NCI-H2227 (cell line): Measurements from ENCODE around the gene CACNA1C.

Experiments
- DNase-seq: peaks from one replicate; lab custom pipeline; 2025; ENCODE audit not compliant: unreplicated experiment; lab: John Stamatoyannopoulos, UW

CACNA1C gene

DNA sequence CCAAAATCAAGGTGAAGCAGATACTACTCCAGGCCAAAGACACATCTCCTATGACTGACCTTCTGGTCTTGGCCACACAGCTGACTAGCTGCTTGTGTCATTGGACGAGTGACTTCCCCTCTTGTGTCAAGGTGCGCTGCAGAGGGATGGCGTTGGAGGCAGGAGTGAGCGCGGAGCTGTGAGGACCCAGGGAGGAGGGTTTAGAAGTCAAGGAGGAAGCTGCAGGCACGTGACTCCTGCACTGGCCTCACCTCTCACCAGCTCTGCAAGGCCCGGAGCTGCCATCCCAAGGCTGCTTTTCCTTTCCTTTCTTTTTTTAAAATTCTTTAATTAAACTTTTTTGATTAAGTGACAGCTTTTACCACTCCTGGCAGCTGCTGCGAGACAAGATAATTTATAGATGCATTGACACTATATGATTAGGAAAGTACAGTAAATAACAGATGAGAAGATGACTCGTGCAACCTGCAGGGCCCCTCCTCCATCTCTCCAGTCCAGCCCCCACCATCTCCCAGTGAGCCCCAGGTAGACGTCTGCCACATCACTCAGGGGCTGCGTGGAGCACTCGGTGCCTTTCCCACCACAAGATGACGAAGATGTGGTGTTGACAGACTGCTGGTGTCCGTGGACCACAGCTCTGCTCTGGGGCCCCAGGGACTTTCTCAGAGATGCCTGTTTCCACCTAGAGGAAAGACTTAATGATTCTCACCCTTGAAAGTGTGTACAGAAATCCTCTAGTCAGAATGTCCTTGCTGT is 350.6 kb downstream of the CACNA1C start:
- DNase-seq, result no peak

DNA sequence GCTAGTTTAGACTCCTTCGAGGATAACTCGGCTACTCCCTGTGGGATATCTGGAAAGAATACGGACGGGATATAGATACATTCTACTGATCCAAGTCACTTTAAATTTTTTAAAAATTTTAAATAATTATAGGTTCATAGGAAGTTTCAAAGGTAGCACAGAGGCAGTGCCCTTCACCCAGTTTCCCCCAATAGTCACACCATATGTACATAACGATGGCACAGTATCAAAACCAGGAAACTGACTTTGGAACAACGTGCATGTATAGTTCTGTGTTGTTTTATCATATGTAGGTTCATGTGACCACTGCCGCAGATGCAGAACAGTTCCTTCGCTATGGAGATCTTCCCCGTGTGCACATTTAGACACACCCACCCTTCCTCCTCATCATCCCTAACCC is 352.3 kb downstream of the CACNA1C start:
- no peak for DNase-seq

DNA sequence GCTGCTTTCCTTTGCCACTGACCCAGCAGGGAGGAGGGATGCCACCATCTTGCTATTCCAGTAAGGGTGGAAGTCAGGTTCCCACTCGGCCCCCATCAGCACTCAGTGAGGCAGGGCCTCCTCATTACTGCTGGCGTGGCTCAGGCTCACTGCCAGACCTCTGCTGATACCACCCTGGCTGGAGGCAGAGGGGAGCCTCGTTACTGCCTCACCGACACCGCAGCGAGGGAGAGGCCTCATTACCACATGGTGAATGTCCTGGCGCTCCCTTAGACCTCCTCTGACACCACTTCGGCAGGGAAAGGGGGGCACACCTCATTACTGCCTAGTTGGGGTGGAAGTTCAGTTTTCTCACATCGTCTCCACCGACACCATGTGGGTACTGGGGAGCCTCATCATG is 354.1 kb downstream of the CACNA1C start:
- DNase-seq, result no peak

DNA sequence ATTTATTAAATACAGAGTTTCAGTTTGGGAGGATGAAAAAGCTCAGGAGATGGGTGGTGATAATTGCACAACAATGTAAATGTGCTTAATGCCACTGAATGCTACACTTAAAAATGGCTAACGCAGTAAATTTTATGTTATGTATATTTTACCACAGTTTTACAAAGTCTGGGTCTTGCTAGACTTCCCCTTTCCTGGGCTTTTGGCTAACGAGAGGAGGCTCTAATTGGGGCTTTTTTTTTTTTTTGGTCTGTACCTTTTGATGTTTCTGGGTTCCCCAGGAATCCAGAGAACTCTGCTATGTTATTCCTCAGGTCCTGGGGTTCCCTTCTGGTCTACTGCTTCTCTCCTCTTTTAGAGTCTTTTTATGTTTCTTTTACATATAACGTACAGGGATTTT is 355.5 kb downstream of the CACNA1C start:
- DNase-seq, result no peak

DNA sequence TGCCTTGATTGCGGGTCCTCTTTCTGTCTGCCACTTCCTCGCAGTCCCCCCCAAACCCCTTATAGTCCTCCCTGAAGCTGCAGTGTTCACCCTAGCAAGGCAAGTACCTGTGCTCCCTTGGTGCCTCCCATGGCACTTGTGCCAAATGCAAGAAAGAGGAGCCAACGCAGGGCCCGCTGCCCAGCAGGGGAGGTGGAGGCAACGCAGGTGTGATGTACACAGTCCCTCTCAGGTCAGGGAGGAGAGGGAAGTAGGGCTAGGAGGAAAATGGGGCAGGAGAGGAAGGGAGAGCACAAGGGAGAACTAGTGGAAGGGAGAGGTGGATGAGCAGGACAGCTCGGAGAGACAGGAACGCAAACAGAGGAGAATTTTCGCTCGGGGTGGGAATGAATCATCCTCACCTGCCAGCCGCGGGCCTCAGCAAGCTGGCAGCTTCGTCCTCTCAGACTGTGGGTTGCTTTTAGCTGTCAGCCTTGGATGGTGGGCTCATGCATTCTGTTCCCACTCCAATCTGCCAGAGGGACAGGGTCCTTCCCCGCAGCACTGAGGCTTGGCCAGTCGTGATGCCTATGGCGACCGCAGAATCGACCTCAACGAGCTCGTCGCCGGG is 357.0 kb downstream of the CACNA1C start:
- DNase-seq, result no peak

DNA sequence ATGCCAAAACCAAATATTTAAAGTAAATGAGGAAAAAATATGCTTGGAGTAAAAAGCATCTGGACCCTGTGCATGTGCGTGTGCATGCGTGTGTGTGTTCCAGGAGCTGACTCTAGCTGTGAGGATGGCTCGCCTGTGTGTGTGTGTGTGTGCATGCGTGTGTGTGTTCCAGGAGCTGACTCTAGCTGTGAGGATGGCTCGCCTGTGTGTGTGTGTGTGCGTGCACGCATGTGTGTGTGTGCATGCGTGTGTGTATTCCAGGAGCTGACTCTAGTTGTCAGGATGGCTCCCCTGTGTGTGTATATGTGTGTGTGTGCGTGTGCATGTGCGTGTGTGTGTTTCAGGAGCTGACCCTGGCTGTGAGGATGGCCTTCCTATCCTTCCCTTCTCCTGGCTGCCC is 357.7 kb downstream of the CACNA1C start:
- DNase-seq, result no peak

DNA sequence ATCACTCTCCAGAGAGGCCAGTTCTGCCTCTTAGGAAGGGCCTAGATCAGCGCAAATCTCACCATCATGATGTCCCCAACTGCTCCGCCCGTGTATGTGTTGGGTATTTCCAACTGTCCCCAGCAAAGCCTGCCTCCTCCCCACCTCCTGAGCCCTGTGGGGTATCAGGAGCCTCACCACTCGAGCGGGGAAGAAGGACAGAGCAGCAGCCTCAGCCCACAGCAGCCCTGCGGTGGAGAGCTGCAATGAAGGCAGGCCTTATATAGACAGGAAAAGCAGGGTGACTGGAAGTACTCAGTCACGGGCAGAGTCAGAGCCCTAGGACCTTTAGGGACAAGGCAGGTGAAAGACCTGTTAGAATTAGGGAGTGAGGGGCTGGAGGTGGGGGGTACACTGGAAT is 358.2 kb downstream of the CACNA1C start:
- DNase-seq, result no peak

DNA sequence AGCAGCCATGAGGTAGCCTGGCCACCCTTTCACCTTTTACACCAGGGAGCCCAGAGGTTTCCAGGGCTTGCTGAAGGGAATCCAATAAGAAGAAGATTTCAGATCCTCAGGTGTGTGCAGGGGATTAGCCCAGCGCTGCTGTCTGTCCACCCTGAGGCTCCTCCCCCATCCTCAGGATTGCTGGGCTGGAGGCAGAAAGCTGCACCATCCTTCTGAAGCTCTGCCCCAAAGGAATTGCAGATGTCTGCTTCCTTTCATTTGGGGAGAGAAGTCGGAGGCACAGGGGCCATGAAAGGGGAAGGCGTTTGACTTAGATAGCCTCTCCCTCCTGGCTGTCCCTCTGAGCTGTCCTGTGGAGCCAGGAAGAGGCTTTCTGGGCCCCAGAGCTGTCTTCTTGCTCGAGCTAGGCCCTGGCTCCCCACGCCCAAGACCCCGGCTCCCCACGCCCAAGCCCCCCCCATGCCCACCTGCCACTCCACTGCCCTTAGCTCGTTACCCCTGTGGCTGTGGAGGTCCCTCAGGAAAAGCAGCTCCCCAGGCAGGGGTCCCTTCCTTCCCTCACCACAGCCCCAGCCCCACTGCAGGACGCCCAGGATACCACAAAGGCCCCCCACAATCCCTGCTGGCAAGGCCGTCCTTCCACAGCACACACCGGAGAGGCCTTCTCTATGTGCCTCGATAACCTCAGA is 359.0 kb downstream of the CACNA1C start:
- no peak for DNase-seq

DNA sequence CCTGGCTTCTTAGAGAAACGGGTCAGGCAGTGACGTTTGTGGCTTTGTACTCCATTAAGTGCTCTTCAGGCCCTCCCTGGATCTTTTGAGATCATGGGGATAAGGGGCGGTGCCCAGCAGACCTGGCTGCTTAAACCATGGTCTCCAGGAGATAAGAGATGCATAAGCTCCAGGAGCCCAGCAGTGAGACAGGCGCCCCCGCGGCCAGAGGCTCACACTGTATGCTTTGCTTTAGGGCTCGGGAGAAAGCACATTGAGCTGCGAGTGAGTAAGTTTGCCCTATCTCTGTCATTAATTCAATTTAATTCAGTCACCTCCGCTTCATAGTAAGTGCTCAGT is 359.5 kb downstream of the CACNA1C start:
- no peak for DNase-seq

DNA sequence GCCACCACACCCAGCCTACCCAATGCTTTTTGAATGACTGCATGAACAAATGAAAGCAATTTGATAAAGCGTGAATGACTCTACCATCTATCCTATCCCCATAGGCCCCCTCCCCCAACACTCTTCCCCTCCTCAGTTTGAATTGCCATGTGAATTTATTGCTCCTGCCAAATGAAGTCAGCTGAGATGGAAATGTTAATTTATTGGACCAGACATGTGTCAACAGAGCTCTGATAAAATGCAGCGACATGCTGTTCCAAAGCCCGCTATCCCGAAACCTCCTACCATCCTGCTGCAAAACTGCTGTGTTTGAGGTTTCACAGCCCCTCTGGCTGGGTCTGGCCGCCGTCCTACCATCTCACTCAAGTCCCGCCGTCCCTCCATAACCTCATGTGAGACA is 360.5 kb downstream of the CACNA1C start:
- no peak for DNase-seq

DNA sequence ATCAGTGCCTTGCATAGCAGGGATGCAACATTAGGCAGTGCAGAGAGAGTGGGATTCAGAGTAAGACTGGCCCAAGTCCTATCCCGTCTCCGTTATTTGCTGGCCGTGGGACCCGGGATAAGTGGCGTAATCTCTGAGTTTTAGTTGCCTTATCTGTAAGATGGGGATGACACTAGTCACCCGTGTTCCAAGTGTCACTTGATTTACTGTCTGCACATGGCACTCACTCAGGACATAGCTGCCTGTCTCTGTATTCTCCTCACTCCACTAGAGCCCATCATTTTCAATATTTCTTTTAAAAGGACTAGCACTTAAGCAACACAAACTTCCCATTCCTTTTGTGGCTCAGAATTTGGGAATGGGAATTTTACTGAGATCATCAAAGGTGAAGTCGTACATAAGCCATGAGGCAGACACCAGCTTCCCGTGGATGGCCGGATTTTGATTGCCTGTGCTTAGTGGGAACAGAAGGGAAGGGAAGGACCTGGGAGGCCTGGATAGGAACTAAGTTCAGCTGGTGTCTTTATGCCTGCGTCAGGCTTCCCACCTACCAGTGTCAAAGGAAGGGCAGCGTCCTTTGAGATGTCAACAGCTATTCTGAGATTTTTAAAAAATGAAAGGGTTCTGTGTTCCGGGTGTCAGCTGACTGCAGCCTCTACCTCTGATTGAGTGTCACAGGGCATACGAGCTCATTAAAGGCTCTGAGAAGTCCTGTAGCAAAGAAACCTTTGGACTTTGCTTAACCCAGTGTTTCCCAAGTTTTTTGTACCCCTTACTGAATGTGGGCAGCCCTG is 361.4 kb downstream of the CACNA1C start:
- DNase-seq, result no peak

DNA sequence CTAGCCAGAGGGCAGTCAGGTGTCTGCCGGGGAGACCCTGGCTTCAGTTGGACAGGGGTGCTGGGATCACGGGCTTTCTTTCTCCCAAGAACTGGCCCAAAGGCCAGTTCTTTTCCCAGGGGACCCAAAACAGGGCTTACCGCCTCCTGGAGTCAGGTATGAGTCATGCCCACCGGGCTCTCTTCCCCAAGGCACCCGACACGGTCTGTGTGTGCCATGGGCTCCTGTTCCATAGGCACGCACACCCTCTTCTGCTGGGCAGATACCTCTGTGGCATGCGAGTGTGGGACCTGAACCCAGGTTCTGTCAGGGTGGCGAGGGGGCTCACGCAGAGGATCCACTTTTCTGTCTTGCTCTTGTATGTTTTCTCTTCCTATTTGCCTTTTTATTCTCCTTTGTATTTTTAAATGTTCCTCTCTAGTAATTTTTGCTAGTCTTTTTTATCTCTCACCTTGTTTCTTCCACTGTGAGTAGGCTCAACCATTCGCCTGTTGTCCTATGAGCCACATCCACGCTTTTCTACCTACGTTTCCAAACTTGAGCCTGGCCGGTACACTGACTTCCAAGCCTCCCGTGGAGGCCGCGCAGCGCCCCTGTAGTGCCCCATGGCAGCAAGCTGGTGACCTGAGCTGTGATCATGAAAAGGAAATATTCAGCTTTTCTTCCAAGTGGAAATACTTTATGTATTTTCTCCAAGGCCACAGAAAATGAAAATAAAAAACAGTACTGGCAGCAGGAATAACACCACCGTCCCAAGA is 362.2 kb downstream of the CACNA1C start:
- DNase-seq, result no peak

DNA sequence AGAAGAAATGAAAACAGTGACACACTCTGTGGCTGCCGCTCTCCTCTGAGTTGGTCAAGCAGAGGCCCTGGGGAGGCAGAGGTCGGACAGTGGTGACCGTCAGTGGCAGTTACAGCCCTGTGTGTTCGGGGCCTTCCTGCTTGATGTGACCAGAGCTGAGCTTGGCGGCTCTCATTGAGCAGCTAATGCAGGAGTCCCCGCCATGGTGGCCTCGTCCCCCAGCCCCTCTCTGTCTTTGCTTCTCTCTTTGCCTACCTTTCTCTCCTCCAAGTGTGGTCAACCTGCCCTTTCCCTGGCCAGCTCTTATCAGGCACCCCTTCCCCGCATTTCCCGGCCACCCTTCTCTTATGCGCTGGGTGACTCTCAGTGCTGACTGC is 362.8 kb downstream of the CACNA1C start:
- no peak for DNase-seq

DNA sequence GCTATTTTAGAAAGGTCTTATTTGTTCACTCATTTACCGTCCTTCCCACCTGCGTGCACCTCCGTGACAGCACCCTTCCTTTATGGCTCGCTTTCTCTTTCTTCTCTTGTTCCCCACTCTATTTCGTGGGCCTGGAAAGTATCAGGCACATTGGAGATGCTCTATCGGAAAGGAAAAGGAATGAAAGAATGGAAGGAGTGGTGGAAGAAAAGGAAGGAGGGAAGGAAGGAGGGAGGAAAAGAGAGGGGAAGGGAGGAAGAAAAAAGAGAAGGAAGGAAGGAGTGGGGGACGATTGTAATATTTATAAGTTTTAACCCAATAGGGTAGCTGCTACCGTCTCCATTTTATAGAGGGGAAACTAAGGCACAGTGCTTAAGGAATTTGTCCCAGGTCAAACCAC is 363.4 kb downstream of the CACNA1C start:
- no peak for DNase-seq

DNA sequence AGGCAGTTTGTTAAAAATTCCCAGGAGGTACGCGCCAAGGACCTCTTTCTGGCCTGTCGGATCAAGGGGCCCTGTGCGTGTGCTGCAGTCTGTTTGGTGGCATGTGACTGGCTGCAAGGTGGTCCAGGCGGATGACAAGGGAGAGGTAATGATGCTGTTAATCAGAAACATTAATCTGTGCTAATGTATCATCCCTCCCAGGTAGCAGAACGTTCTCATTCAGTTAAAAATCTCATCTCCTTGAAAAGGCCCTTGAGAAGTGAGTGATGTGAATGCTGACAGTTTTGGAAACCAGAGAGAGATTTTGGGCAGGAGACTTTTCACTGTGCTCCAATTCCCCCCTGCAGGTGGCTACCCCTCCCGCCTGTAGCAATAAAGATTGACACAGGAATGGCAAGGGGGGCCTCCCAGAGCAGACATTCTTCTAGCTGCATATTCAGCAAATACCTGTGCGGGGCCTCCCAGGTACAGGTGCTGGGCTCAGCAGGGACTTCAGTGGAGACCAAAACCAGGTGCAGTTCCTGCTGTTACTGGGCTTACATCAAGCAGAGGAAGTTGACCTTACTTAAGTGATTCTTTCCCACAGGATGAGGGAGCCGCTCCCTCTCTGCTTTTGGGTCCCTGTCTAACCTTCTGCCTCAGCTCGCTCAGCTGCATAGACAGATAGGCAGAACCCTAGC is 364.8 kb downstream of the CACNA1C start:
- DNase-seq, result no peak

DNA sequence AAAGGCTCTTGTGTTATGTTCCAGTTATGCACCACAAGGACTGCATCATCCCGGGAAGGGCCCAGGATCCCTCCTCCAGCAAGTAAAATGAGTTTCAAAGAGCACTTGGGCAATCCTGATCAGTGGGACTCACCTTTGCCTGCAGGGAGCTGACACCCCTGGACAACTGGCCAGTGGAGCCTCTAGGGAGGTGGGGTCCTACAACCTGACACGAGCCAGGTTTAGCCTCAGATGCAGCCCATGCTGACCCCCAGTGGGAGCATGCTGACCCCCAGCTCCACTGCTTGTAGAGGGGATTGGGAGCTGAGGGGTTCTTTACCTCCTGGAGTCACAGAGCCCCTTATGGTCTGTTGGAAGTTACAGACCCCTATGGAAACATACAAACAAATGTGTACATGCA is 365.8 kb downstream of the CACNA1C start:
- no peak for DNase-seq

DNA sequence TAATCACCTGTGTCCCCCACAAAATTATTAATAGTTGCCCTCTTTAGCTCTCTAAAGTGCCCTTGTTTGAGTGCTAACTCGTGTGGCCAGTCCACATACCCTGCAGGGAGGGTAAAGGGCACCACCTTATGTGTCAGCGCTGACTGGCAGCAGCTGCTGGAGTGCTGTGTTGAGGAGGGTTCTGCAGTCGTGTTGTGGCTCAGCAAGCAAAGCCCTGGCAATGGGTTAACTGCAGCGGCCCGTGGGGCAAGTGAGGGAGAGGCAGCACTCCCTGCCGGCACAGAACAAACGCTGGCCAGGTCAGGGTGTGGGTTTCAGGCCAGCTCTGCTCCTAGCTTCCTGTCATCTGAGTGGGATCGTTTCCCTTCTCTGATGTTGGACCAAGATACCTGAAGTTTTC is 369.8 kb downstream of the CACNA1C start:
- no peak for DNase-seq

DNA sequence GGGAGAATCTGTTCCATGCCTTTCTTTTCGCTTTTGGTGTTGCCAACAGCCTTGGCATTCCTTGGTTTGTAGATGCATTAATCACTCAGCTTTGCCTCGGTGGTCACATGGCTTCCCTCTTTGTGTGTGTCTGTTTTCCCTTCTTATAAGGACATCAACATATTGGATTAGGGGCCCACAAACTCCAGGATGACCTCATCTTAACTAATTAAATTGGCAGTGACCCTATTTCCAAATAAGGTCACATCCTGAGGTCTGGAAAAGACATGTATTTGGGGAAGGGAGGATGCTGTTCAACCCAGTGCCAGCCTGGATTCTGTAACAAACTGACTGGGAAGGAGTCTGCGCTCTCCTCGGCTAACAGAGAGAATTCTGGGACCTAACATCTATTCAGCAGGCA is 376.2 kb downstream of the CACNA1C start:
- no peak for DNase-seq

DNA sequence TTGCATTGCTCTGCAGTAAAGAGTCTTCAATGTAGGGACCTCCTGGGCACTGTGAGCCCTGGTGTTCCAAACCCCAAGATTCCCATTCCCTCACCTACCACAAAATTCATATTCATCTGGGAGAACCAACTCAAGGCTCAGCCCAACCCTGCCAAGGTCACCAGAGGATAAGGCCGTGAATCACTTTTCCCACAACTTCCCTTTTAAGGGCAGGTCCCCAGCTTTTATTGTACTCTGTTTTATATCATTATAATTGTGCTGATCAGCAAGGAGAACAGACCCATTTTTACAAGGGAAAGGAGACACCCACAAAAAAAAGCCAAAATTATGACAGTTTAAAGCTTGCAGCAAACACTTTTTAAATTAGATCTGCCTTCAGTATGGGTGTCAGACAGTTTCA is 379.0 kb downstream of the CACNA1C start:
- DNase-seq, result no peak

DNA sequence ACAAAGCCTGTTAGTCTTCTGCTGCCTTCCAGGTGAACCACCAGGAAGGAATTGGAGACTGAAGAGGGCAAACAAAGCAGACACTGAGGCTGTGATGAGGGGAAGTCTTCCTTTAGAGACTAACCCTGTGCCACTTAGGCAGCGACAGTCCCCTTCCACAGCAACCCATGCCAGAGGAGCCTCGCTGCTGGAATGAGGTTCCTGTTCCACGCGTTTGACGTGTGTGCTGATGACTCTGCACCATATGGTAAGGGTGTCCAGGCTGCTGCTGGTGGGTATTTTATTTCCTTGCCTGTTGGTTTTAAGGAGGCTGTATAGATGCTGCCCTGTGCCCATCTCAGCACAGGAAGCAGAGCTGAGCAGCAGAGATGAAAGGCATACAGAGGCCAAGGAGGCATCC is 380.1 kb downstream of the CACNA1C start:
- DNase-seq, result no peak

DNA sequence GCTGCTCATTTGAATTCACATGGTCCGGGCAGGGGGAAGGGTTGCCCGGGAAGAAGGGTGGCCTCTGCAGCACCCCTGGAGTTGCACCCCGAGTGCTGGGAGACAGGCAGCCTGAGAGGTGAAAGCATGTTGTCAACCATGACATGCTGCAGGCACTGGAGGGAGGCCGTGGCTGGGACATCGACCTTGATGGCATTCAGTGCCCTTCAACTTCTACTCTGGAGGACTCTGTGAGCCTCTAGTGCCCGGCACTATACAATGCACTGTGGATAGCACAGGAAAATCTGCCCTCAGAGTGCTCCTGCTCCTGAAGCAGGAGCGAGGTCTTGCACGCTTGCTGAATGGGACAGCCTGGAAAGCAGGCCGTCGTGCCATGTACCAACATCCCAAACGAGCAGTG is 382.7 kb downstream of the CACNA1C start:
- no peak for DNase-seq
